Prostate gland (tissue), 2 donors: Measurements from ENCODE around the gene CPM. TPM values are rescaled to one million over a fixed set of nuclear protein-coding genes. Genes with fewer than 3 reads are reported as not detected.
"Not testable (repeated sequence)": the region's sequence is repeated elsewhere in the genome, so short reads cannot be mapped to it uniquely, and the experiment has no call there.

Source experiments
- DNase-seq: peaks from one replicate; pipeline ENCODE4 v3.0.0-alpha.2; 2019; ENCODE audit warnings: low spot score
- H3K27ac ChIP-seq, 2 donors: fragments of 200-600 bp; sonication (generic); 2 replicates each; pipeline ENCODE4 v1.5.1; 2017 to 2019
- H3K27me3 ChIP-seq: fragments of 200-600 bp; sonication (generic); replicated peaks from 2 replicates; pipeline ENCODE4 v1.5.1; 2019; ENCODE audit not compliant: insufficient read depth
- H3K36me3 ChIP-seq, 2 donors: fragments of 200-600 bp; sonication (generic); 1 replicate in 1 of 2; 2 replicates in 1 of 2; pipeline versions ENCODE4 v1.5.1 to v1.8.1; 2017 to 2019
- H3K4me1 ChIP-seq: fragments of 200-600 bp; sonication (generic); replicated peaks from 2 replicates; pipeline ENCODE4 v1.5.1; 2019
- H3K4me3 ChIP-seq, 2 donors: fragments of 200-600 bp; sonication (generic); 2 replicates each; pipeline ENCODE4 v1.5.1; 2017 to 2019
- H3K9me3 ChIP-seq: fragments of 200-600 bp; sonication (generic); 2 replicates; pipeline ENCODE4 v1.5.1; 2017
- POLR2A ChIP-seq: fragments of 450-650 bp; IDR thresholded peaks from one replicate; pipeline ENCODE4 v1.6.1; 2016; ENCODE audit warnings: antibody characterized with exemption, mild to moderate bottlenecking
- POLR2AphosphoS5 ChIP-seq: sonication (generic); formaldehyde crosslinking; IDR thresholded peaks from one replicate; pipeline ENCODE4 v1.6.1; 2017; ENCODE audit warnings: antibody characterized with exemption
- WGBS: methylation state at CpG from one replicate; pipeline ENCODE4 v1.1.5; 2018; 5-methylcytosine and 5-hydroxymethylcytosine counted together
- intact Hi-C: fragments of 100-400 bp; cut with DNase I; formaldehyde crosslinking; loops from one replicate; pipeline ENCODE4 v1.14.2; 2022
- total RNA-seq, 2 donors: library from RNA; depleted of rRNA; stranded (reverse); fragments of >200 nt; gene quantifications; one replicate each; pipeline ENCODE4 v1.1.0, GENCODE V29; 2016
- TF ChIP-seq, protein P1 (sequence below), 4 experiments: fragments of 200-600 bp in 2 of 4; fragments of 450-650 bp in 2 of 4; sonication (generic) in 2 of 4; IDR thresholded peaks; 1 replicate in 3 of 4; 2 replicates in 1 of 4; pipeline ENCODE4 v1.5.1; 2016 to 2019; ENCODE audit warnings: antibody characterized with exemption in 4 of 4, mild to moderate bottlenecking in 2 of 4, moderate library complexity in 2 of 4

CPM gene
- total RNA-seq, 2 donors from 2014 or later, result 68.4 TPM

DNA sequence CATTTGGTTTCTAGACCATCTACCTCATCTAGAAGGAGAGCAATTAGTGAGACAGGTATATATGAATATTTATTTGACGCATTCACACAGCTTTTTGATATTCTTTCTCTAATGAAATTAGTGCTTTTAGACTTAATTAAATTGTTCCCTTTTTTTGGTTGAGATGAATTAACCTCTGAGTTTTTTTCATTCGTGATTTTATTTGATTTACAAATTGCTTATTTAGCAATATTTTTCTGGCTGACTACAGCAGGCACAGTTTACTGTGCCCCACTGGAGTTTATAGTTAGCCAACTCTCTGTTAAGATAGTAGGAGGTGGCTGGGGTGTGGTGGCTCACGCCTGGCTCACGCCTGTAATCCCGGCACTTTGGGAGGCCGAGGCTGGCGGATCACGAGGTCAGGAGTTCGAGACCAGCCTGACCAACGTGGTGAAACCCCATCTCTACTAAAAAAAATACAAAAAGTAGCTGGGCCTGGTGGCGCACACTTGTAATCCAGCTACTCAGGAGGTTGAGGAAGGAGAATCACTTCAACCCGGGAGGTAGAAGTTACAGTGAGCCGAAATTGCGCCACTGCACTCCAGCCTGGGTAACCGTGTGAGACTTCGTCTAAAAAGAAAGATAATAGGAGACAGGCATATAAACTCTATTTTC is 108.2 kb downstream of the CPM start:
- H3K27ac ChIP-seq, result no peak overlapping the region
- H3K36me3 ChIP-seq, result peaks cover 2 to 4% of the 10 kb centered on the region in 2 donors
- TF ChIP-seq, protein P1, sequence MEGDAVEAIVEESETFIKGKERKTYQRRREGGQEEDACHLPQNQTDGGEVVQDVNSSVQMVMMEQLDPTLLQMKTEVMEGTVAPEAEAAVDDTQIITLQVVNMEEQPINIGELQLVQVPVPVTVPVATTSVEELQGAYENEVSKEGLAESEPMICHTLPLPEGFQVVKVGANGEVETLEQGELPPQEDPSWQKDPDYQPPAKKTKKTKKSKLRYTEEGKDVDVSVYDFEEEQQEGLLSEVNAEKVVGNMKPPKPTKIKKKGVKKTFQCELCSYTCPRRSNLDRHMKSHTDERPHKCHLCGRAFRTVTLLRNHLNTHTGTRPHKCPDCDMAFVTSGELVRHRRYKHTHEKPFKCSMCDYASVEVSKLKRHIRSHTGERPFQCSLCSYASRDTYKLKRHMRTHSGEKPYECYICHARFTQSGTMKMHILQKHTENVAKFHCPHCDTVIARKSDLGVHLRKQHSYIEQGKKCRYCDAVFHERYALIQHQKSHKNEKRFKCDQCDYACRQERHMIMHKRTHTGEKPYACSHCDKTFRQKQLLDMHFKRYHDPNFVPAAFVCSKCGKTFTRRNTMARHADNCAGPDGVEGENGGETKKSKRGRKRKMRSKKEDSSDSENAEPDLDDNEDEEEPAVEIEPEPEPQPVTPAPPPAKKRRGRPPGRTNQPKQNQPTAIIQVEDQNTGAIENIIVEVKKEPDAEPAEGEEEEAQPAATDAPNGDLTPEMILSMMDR (IDR thresholded peaks at IDR 0.05), result no peak
- no peak for TF ChIP-seq POLR2AphosphoS5
- no peak for TF ChIP-seq POLR2A
- no peaks in the 10 kb centered on the region for H3K4me1 ChIP-seq
- intact Hi-C loops, result no loop called here
- no peaks in the 10 kb centered on the region for H3K27me3 ChIP-seq
- DNase-seq, result no peak
- 96% methylated on average over 16 of the region's 16 CpGs for WGBS
- H3K9me3 ChIP-seq, result no peaks in the 10 kb centered on the region
- H3K4me3 ChIP-seq, result no peak overlapping the region

DNA sequence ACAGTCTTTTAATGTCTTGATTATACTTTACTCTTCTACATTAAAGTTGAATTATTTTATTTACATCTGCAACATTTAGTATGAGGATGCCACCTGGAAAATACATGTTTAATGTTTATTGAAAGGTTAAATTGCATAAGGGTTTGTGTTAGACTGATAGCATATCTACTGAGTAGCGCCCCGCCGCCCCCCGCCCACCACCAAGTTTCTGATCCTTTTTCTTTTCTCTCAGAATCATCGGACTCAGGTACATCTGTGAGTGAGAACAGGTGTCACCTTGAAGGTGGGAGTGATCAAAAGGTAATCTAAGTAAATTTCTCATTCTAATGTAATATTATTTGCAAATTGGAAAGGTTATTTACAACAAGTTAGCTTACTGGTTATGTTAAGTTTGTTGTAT is 108.8 kb downstream of the CPM start:
- WGBS, result 92% methylated on average over 5 of the region's 5 CpGs
- intact Hi-C loops, result no loop called here

DNA sequence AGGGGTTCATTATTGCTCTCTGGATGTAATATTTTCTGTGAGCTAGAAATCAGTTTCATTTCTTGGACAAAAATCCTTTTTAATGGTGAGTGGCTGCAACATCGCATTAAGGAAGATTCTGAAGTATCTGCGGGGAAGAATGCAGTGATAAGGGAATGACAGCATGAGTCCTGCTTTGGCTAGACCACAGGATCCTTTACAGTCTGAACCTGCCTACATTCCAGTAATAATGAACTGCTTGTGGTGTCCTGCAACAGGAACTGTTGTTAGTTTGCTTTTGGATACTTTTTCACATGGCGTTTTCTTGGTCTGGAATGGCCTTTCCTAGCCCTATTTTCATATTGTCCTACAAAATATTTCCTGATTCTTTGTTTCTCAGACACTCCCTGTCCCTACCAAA is 109.3 kb downstream of the CPM start:
- TF ChIP-seq POLR2A (no peak), POLR2AphosphoS5 (no peak)
- TF ChIP-seq, protein P1 (IDR thresholded peaks at IDR 0.05), result no peak
- intact Hi-C loops, result no loop called here
- H3K36me3 ChIP-seq, result peaks cover 4% of the 10 kb centered on the region in 2 donors
- H3K27ac ChIP-seq, result no peak overlapping the region
- DNase-seq, result no peak
- H3K4me3 ChIP-seq, result no peak overlapping the region
- no peaks in the 10 kb centered on the region for H3K9me3 ChIP-seq
- no peaks in the 10 kb centered on the region for H3K27me3 ChIP-seq
- no peaks in the 10 kb centered on the region for H3K4me1 ChIP-seq
- 54% methylated on average over 3 of the region's 3 CpGs for WGBS

More for the DNA sequence above, 108.8 kb downstream of the CPM start:
- Histone ChIP-seq H3K9me3 (no peaks in the 10 kb centered on the region), H3K27me3 (no peaks in the 10 kb centered on the region), H3K4me1 (no peaks in the 10 kb centered on the region), H3K36me3 (peaks cover 4% of the 10 kb centered on the region in 2 donors), H3K4me3 (no peak overlapping the region), H3K27ac (no peak overlapping the region)
- TF ChIP-seq POLR2AphosphoS5 (no peak), POLR2A (no peak)
- TF ChIP-seq, protein P1 (IDR thresholded peaks at IDR 0.05), result no peak
- no peak for DNase-seq

DNA sequence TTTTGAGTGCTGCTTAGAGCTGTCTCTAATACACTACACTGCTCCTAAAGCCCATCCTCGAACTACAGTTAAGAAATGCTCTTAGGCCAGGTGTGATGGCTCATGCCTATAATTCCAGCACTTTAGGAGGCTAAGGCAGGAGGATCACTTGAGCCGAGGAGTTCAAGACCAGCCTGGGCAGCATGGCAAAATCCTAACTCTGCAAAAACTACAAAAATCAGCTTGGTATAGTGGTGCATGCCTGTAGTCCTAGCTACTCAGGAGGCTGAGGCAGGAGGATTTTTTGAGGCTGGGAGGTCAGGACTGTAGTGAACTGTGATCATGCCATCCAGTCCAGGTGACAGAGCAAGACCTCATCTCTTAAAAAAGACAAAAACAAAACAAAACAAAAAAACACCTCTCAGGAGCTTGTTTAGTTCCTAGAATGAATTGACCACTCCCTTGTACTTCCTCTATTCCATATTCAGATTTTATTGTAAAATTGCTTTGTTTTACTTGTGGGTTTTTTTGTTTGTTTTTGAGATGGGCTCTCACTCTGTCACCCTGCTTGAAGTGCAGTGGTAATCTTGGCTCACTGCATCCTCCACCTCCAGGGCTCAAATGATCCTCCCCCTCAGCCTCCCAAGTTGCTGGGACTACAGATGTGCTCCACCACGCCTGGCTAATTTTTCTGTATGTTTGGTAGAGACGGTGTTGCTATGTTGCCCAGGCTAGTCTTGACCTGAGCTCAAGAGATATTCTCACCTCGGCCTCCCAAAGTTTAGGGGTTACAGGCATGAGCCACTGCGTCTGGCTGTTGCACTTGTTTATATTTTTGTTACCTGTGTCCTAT is 111.4 kb downstream of the CPM start:
- TF ChIP-seq POLR2AphosphoS5 (no peak), POLR2A (no peak)
- TF ChIP-seq, protein P1 (IDR thresholded peaks at IDR 0.05), result no peak
- no peak overlapping the region for H3K4me3 ChIP-seq
- no peak overlapping the region for H3K27ac ChIP-seq
- intact Hi-C loops, result no loop called here
- H3K4me1 ChIP-seq, result no peaks in the 10 kb centered on the region
- no peaks in the 10 kb centered on the region for H3K9me3 ChIP-seq
- WGBS, result 88% methylated on average over 6 of the region's 6 CpGs
- no peak for DNase-seq
- H3K27me3 ChIP-seq, result no peaks in the 10 kb centered on the region
- H3K36me3 ChIP-seq, result peaks cover 4% of the 10 kb centered on the region in 2 donors

DNA sequence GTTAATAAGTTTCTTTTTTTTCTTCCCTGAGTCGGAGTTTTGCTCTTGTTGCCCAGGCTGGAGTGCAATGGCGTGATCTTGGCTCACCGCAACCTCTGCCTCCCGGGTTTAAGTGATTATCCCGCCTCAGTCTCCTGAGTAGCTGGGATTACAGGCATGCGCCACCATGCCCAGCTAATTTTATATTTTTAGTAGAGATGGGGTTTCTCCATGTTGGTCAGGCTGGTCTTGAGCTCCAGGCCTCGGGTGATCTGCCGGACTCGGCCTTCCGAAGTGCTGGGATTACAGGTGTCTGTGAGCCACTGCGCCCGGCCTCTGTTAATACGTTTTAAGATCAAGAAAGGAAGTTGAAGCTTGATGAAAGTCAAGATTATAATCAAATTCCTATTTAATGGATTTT is 113.5 kb downstream of the CPM start:
- DNase-seq, H3K4me1 ChIP-seq, H3K4me3 ChIP-seq, H3K36me3 ChIP-seq, H3K27me3 ChIP-seq, H3K27ac ChIP-seq, H3K9me3 ChIP-seq, intact Hi-C loops: not testable (repeated sequence)
- WGBS, result 87% methylated on average over 13 of the region's 13 CpGs
